Progenitor cell of endocrine pancreas (in vitro differentiated cells): Measurements from ENCODE around the gene TUBA3E. TPM values are rescaled to one million over a fixed set of nuclear protein-coding genes. Genes with fewer than 3 reads are reported as not detected.
"Not testable (repeated sequence)": the region's sequence is repeated elsewhere in the genome, so short reads cannot be mapped to it uniquely, and the experiment has no call there.

Experiments
- DNase-seq: peaks from one replicate; pipeline ENCODE4 v3.0.0; 2021; ENCODE audit warnings: low spot score; ENCODE audit not compliant: unreplicated experiment
- H3K27ac Mint-ChIP-seq: 2 replicates; pipeline ENCODE4 v1.8.0; 2021; ENCODE audit warnings: mild to moderate bottlenecking, moderate library complexity, mixed read lengths
- H3K27me3 Mint-ChIP-seq: 2 replicates; pipeline ENCODE4 v1.8.0; 2021; ENCODE audit warnings: mixed read lengths
- H3K36me3 Mint-ChIP-seq: 2 replicates; pipeline ENCODE4 v1.8.0; 2022; ENCODE audit warnings: mixed read lengths; ENCODE audit not compliant: insufficient read depth
- H3K4me1 Mint-ChIP-seq: 2 replicates; pipeline ENCODE4 v1.8.0; 2021; ENCODE audit warnings: low read depth, mixed read lengths
- H3K4me3 Mint-ChIP-seq: 2 replicates; pipeline ENCODE4 v1.8.0; 2021; ENCODE audit warnings: low read depth, mild to moderate bottlenecking, moderate library complexity, mixed read lengths
- H3K9me3 Mint-ChIP-seq: 2 replicates; pipeline ENCODE4 v1.8.0; 2021; ENCODE audit warnings: low read depth, mixed read lengths
- CTCF ChIP-seq: fragments of 200-600 bp; sonication (generic); IDR thresholded peaks from one replicate; pipeline ENCODE4 v1.5.0; 2021; ENCODE audit warnings: antibody characterized with exemption, mild to moderate bottlenecking; ENCODE audit not compliant: unreplicated experiment
- total RNA-seq: library from RNA; stranded (reverse); gene quantifications from 2 replicates; pipeline ENCODE4 v1.2.1, GENCODE V29; 2021

Gene TUBA3E
- total RNA-seq, 1 donor from 2014 or later, result not detected

GRCh38 chr2:130195089-130195635 is 3.1 kb downstream of the TUBA3E start:
- H3K4me3 Mint-ChIP-seq, DNase-seq, H3K4me1 Mint-ChIP-seq, H3K36me3 Mint-ChIP-seq, H3K9me3 Mint-ChIP-seq, H3K27me3 Mint-ChIP-seq, H3K27ac Mint-ChIP-seq: not testable (repeated sequence)

DNA sequence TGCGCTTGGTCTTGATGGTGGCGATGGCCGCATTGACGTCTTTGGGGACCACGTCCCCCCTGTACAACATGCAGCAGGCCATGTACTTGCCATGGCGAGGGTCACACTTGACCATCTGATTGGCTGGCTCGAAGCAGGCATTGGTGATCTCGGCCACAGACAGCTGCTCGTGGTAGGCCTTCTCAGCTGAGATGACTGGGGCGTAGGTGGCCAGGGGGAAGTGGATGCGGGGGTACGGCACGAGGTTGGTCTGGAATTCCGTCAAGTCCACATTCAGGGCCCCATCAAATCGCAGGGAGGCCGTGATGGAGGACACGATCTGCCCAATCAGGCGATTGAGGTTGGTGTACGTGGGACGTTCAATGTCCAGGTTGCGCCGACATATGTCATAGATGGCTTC is 4.4 kb downstream of the TUBA3E start:
- H3K36me3 Mint-ChIP-seq, H3K27me3 Mint-ChIP-seq, H3K27ac Mint-ChIP-seq, DNase-seq, H3K9me3 Mint-ChIP-seq, H3K4me3 Mint-ChIP-seq, H3K4me1 Mint-ChIP-seq: not testable (repeated sequence)

- not testable (repeated sequence) for H3K36me3 Mint-ChIP-seq, H3K27me3 Mint-ChIP-seq, H3K4me3 Mint-ChIP-seq, DNase-seq, H3K9me3 Mint-ChIP-seq, H3K4me1 Mint-ChIP-seq, H3K27ac Mint-ChIP-seq
Observed at GRCh38 chr2:130192451-130192850, 5.8 kb downstream of the TUBA3E start.

DNA sequence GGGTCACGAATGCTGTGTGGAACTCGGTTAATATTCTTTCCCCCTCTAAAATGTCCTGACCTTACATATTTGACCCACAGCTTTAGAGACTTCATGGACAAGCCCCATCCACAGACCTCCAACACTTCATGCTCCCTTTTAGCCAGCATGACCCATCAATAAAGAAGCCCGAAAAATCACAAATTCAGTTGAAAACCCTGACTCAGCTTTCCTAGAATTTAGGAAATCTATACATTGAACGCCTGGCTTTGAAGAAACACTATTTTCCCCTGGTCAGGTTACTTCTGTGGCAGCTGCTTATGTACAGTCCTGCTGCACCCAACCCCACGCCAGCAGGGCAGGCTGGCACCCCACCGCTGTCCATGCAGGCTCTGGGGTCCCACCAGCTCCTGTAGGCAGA is 6.9 kb downstream of the TUBA3E start:
- H3K27me3 Mint-ChIP-seq, result not testable (repeated sequence)
- peak overlapping the region; percentile 64 for H3K27ac Mint-ChIP-seq

DNA sequence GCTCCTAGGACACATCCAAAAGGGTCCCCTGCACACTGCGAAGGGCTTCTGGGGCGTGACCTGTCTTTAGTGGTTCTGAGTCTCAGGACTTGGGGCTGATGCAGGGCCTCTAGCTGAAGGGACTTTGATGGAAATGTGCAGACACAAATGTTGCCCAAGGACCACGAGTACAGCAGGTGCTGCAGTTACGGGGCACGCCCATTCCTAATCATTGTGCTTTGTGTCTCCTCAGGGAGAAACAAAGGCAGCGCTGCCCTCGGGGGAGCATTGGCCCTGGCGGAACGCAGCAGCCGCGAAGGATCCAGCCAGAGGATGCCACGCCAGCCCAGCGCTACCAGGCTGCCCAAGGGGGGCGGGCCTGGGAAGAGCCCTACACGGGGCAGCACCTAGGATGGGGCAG is 8.0 kb downstream of the TUBA3E start:
- H3K4me3 Mint-ChIP-seq, result no peak overlapping the region
- no peaks in the 10 kb centered on the region for H3K36me3 Mint-ChIP-seq
- H3K4me1 Mint-ChIP-seq, result no peaks in the 10 kb centered on the region
- H3K27ac Mint-ChIP-seq, result no peak overlapping the region
- DNase-seq, result no peak
- H3K9me3 Mint-ChIP-seq, result no peaks in the 10 kb centered on the region
- H3K27me3 Mint-ChIP-seq, result no peaks in the 10 kb centered on the region
- no peak for TF ChIP-seq CTCF

More for the DNA sequence above, 6.9 kb downstream of the TUBA3E start:
- not testable (repeated sequence) for H3K4me1 Mint-ChIP-seq, H3K9me3 Mint-ChIP-seq, H3K4me3 Mint-ChIP-seq, H3K36me3 Mint-ChIP-seq, DNase-seq

DNA sequence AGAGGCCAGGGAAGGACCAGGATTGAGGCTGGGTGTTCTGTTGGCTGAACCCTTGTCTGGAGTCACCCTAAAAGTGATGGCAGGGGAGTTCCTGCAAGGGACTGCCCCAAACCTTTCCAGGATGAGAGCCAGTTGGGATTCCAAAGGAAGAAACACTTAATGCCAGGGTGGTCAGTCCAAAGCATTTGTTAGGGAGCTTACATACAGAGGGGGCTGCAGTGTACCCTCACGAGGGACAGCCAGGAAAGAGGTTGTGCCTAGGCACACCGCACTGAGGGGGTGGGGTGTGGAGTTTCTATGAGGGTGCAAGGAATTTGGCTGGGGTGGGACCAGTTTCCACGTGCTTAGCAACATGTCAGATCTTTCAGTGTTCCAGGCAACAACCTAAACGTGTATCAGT is 9.3 kb downstream of the TUBA3E start:
- DNase-seq, H3K27ac Mint-ChIP-seq, H3K36me3 Mint-ChIP-seq, H3K4me3 Mint-ChIP-seq, H3K27me3 Mint-ChIP-seq, H3K4me1 Mint-ChIP-seq, H3K9me3 Mint-ChIP-seq: not testable (repeated sequence)

- H3K9me3 Mint-ChIP-seq, DNase-seq, H3K4me1 Mint-ChIP-seq, H3K4me3 Mint-ChIP-seq, H3K27ac Mint-ChIP-seq, H3K27me3 Mint-ChIP-seq, H3K36me3 Mint-ChIP-seq: not testable (repeated sequence)
Observed at GRCh38 chr2:130187859-130188792, 10.1 kb downstream of the TUBA3E start.

DNA sequence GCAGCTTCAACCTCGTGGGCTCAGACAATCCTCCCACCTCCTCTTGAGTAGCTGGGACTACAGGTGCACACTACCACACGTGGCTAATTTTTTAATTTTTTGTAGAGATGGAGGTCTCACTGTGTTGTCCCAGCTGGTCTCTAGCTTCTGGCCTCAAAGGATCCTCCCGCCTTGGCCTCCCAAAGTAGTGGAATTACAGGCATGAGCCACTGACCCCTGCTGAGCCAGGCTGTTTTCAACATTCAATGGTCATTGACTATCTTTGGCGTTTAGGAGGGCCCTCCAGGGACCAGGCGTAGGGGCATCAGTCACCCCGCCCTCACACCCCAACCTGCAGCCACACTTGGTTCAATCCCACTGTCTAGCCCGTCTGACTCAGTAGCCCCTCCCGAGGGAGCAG is 11.0 kb downstream of the TUBA3E start:
- H3K9me3 Mint-ChIP-seq, result no peaks in the 10 kb centered on the region
- H3K4me3 Mint-ChIP-seq, result no peak overlapping the region
- H3K36me3 Mint-ChIP-seq, result no peaks in the 10 kb centered on the region
- TF ChIP-seq CTCF, result no peak
- H3K27ac Mint-ChIP-seq, result no peak overlapping the region
- H3K4me1 Mint-ChIP-seq, result peaks cover 12% of the 10 kb centered on the region
- no peak for DNase-seq
- no peaks in the 10 kb centered on the region for H3K27me3 Mint-ChIP-seq
